Left lung (tissue), 10 donors: ENCODE results near the gene CD83. TPM values are rescaled to one million over a fixed set of nuclear protein-coding genes. Genes with fewer than 3 reads are reported as not detected.
A peak's percentile ranks its signal among the peaks of the same experiment; 100 is the strongest.
"Not testable (repeated sequence)": the region's sequence is repeated elsewhere in the genome, so short reads cannot be mapped to it uniquely, and the experiment has no call there.

Experiments used
- ATAC-seq: fragments of 200-7000 bp; cut with Tn5 transposase; one replicate; pipeline ENCODE4 v1.9.1; 2020; ENCODE audit warnings: moderate library complexity
- DNase-seq, 4 donors: peaks; one replicate each; pipeline ENCODE4 v3.0.0-alpha.2; 2013 to 2020
- H3K27ac ChIP-seq, 2 donors: fragments of 200-600 bp; sonication (generic) in 1 of 2; one replicate each; pipeline versions ENCODE4 v1.5.0 to v1.8.0; 2020 to 2021
- H3K27me3 ChIP-seq, 2 donors: fragments of 200-600 bp; sonication (generic) in 1 of 2; one replicate each; pipeline versions ENCODE4 v1.5.0 to v1.8.0; 2020 to 2021
- H3K36me3 ChIP-seq, 2 donors: fragments of 200-600 bp; sonication (generic) in 1 of 2; one replicate each; pipeline versions ENCODE4 v1.5.0 to v1.8.0; 2020 to 2021
- H3K4me1 ChIP-seq, 2 donors: fragments of 200-600 bp; one replicate each; pipeline ENCODE4 v1.8.0; 2021
- H3K4me3 ChIP-seq, 2 donors: fragments of 200-600 bp; sonication (generic) in 1 of 2; one replicate each; pipeline versions ENCODE4 v1.5.0 to v1.8.0; 2020 to 2021; ENCODE audit warnings: mild to moderate bottlenecking in 1 of 2
- H3K9me3 ChIP-seq, 2 donors: fragments of 200-600 bp; sonication (generic) in 1 of 2; one replicate each; pipeline versions ENCODE4 v1.5.0 to v1.8.0; 2020 to 2021
- CTCF ChIP-seq, 2 donors: fragments of 200-600 bp; sonication (generic) in 1 of 2; IDR thresholded peaks; one replicate each; pipeline versions ENCODE4 v1.5.0 to v1.8.0; 2021; ENCODE audit warnings: antibody characterized with exemption in 2 of 2
- intact Hi-C, 2 donors: fragments of 100-400 bp; cut with DNase I; formaldehyde crosslinking; loops; one replicate each; pipeline versions ENCODE4 v1.11.2 to v1.14.2; 2022
- polyA plus RNA-seq, 6 donors: library from polyadenylated mRNA; unstranded; fragments of 120-200 nt; gene quantifications; one replicate each; pipeline ENCODE4 v1.2.1, GENCODE V29; 2013; ENCODE audit not compliant: insufficient read length in 6 of 6
- total RNA-seq, 2 donors: library from RNA; stranded (reverse); fragmentation: NEBNext Ultra II Directional; extraction: Animal tissue kit (Norgen Biotek cat#: 25700); gene quantifications; one replicate each; pipeline ENCODE4 v1.2.1, GENCODE V29; 2021
- donor health status: DM: no; HTN: yes; CAD: no.
- donor health status: DM: no; HTN: no; CAD: no.

CD83 gene
- total and polyA plus RNA-seq, 8 donors, result 13.9 to 22.1 (median 17.8) TPM

- Histone ChIP-seq H3K4me1 (peaks cover 0 to 13% of the 10 kb centered on the region in 2 donors), H3K4me3 (no peak overlapping the region), H3K36me3 (no peaks in the 10 kb centered on the region), H3K9me3 (no peaks in the 10 kb centered on the region), H3K27ac (no peak overlapping the region), H3K27me3 (no peaks in the 10 kb centered on the region)
- ATAC-seq (no peak), DNase-seq (no peak)
- TF ChIP-seq CTCF (IDR thresholded peaks at IDR 0.05), result no peak
- intact Hi-C loops, result no loop called here
These were observed 45.5 kb upstream of the CD83 start for GRCh38 chr6:14072084-14072483.

GRCh38 chr6:14073561-14074354 lies 43.8 kb upstream of the CD83 start:
- DNase-seq, ATAC-seq, H3K4me3 ChIP-seq, H3K27me3 ChIP-seq, intact Hi-C loops, H3K27ac ChIP-seq, H3K36me3 ChIP-seq, H3K9me3 ChIP-seq: not testable (repeated sequence)
- peaks cover 0 to 13% of the 10 kb centered on the region in 2 donors for H3K4me1 ChIP-seq

- no peak for TF ChIP-seq CTCF (IDR thresholded peaks at IDR 0.05)
- Histone ChIP-seq H3K4me1 (peaks cover 0 to 13% of the 10 kb centered on the region in 2 donors), H3K4me3 (peak overlapping the region; percentile 12 to 22), H3K27ac (peak overlapping the region in 1 of 2 donors; percentile 63), H3K9me3 (no peaks in the 10 kb centered on the region), H3K36me3 (no peaks in the 10 kb centered on the region), H3K27me3 (no peaks in the 10 kb centered on the region)
- intact Hi-C loops, result no loop called here
- DNase-seq (no peak), ATAC-seq (peak; percentile 9)
These were observed 43.0 kb upstream of the CD83 start for GRCh38 chr6:14074476-14075094.

DNA sequence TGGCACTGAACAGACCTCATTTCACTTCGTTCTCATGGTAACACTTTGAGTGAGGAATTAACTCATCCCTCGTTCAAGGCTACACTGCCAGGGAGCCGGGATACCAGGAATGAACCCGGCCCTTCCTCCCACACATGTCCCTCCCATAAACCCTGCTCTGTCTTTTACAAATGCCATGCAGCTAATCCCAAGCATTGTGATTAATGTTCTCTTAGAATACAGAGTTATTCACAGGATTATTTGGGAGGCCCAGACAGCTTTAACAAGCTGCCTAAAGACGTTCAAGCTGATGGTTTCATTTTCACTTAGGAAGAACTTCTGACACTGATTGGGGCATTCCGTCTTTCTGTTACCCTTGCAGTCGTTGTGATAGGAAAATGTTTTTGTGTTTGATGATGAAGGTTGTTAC lies 42.5 kb upstream of the CD83 start:
- Histone ChIP-seq H3K36me3 (no peaks in the 10 kb centered on the region), H3K27me3 (no peaks in the 10 kb centered on the region), H3K4me3 (peak overlapping the region; percentile 12 to 22), H3K9me3 (no peaks in the 10 kb centered on the region), H3K4me1 (peaks cover 0 to 13% of the 10 kb centered on the region in 2 donors), H3K27ac (peak overlapping the region in 1 of 2 donors; percentile 63)
- ATAC-seq, result peak; percentile 81
- TF ChIP-seq CTCF (IDR thresholded peaks at IDR 0.05), result no peak
- DNase-seq, result peak in 1 of 4 donors; percentile 9
- intact Hi-C loops, result no loop called here

- ATAC-seq, result no peak
- TF ChIP-seq CTCF (IDR thresholded peaks at IDR 0.05), result no peak
- no peak for DNase-seq
- Histone ChIP-seq H3K36me3 (no peaks in the 10 kb centered on the region), H3K9me3 (no peaks in the 10 kb centered on the region), H3K27me3 (no peaks in the 10 kb centered on the region), H3K4me1 (peaks cover 0 to 13% of the 10 kb centered on the region in 2 donors), H3K27ac (no peak overlapping the region), H3K4me3 (no peak overlapping the region)
- intact Hi-C loops, result no loop called here
These were observed 40.2 kb upstream of the CD83 start for GRCh38 chr6:14077193-14077867.
